Adrenal gland (tissue), 5 donors: ENCODE measurements around the gene POLR3B.

Experiments
- CTCF ChIP-seq, 6 experiments: fragments of 450-650 bp in 4 of 6; fragments of 200-600 bp in 2 of 6; sonication (generic) in 1 of 6; IDR thresholded peaks; 1 replicate in 5 of 6; 2 replicates in 1 of 6; pipeline versions ENCODE4 v1.5.1 to v1.8.0; 2016 to 2021; ENCODE audit warnings: antibody characterized with exemption in 6 of 6, mild to moderate bottlenecking in 2 of 6, moderate library complexity in 1 of 6
- POLR2A ChIP-seq, 2 donors: fragments of 450-650 bp; IDR thresholded peaks; one replicate each; pipeline ENCODE4 v1.6.1; 2017; ENCODE audit warnings: antibody characterized with exemption in 2 of 2, mild to moderate bottlenecking in 2 of 2, moderate library complexity in 1 of 2
- donor health status: DM: no; HTN: no; CAD: no.

DNA sequence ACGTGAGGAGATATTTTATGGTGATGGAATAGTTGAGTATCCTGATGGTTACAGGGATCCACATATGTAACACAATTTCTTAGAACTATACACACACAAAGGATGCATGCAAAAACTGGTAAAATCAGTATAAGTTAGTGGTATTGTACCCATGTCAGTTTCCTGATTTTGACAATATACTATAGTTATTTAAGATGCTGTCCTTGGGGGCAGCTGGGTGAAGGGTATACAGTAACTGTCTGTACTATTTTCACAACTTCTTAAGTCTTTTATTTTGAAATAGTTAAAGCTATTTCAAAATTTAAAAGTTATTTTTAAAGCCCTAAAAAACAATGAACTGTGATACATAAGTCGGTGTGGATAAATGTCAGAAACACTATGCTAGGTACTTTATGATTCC is 24.5 kb upstream of the POLR3B start:
- no peak for TF ChIP-seq POLR2A (IDR thresholded peaks at IDR 0.05)
- no peak for TF ChIP-seq CTCF (IDR thresholded peaks at IDR 0.05)
